ENCODE results near the gene PLOD2. TPM values are rescaled to one million over a fixed set of nuclear protein-coding genes. Genes with fewer than 3 reads are reported as not detected.

Gene PLOD2
- total RNA-seq, 1 experiment from 2014 or later, result 19.3 TPM

DNA sequence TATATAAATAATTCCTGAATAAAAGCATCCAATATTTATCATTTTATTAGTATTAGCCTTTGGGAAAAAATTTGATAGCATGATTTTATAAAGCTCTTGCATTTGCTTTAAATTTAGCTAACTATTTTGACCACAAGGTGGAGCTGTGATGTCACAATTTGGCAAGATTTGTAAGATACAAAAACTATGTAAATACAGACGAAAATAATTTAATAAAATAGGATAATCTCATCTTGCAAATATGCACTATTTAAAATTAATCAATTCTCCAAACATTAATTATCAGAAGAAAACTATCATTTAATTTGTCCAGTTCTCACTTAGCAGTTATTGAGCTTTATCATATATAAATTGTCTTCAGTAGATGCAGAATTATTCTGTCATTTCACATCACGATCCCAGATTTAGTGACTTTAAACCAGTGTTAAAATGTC, 95.4 kb downstream of the PLOD2 start:
- Histone ChIP-seq H3K56ac (ENCODE audit: insufficient read length, low read depth, low read length) (no peak overlapping the region), H4K20me1 (ENCODE audit: control insufficient read depth, insufficient read depth, insufficient read length) (no peaks in the 10 kb centered on the region), H3K27me3 (ENCODE audit: insufficient read depth, low read length) (no peaks in the 10 kb centered on the region), H4K8ac (replicated peaks; ENCODE audit: insufficient read length, low read depth, low read length) (no peak overlapping the region), H3K79me1 (ENCODE audit: insufficient read depth, low read depth, low read length, poor library complexity, severe bottlenecking) (no peaks in the 10 kb centered on the region), H3K18ac (ENCODE audit: insufficient read length, low read depth, low read length) (no peak overlapping the region), H3K27ac (ENCODE audit: insufficient read length, low read depth, low read length) (no peak overlapping the region), H4K5ac (ENCODE audit: insufficient read length, low read depth, low read length) (no peak overlapping the region), H3K4me2 (ENCODE audit: insufficient read depth, insufficient read length, low read length) (no peak overlapping the region), H3K79me2 (ENCODE audit: insufficient read depth, low read length) (no peaks in the 10 kb centered on the region), H2BK5ac (ENCODE audit: insufficient read length, low read length) (no peak overlapping the region), H3K4me1 (ENCODE audit: insufficient read depth, low read length) (no peaks in the 10 kb centered on the region), H3K14ac (ENCODE audit: insufficient read depth, low read length) (no peak overlapping the region), H3K23me2 (ENCODE audit: insufficient read length, low read depth, low read length, poor library complexity, severe bottlenecking) (no peaks in the 10 kb centered on the region), H3K4ac (ENCODE audit: low read depth, low read length) (no peak overlapping the region), H3K23ac (ENCODE audit: insufficient read length, low read depth, low read length) (no peak overlapping the region), H3K9me3 (ENCODE audit: control insufficient read depth, low read depth, low read length) (no peaks in the 10 kb centered on the region), H4K91ac (ENCODE audit: insufficient read length, low read depth, low read length) (no peak overlapping the region), H3K9ac (ENCODE audit: extremely low read depth, insufficient read length, low read length) (no peak overlapping the region), H2BK20ac (ENCODE audit: low read depth, low read length, poor library complexity, severe bottlenecking) (no peak overlapping the region), H2AK5ac (ENCODE audit: insufficient read length, low read length) (no peak overlapping the region), H2BK120ac (ENCODE audit: low read depth, low read length, poor library complexity, severe bottlenecking) (no peak overlapping the region), H2AFZ (ENCODE audit: low read length) (no peak overlapping the region), H3T11ph (ENCODE audit: low read length) (no peak overlapping the region), H2BK12ac (ENCODE audit: insufficient read length, low read depth, low read length) (no peak overlapping the region), H2BK15ac (ENCODE audit: low read depth, low read length) (no peak overlapping the region)
- WGBS (ENCODE audit: extremely low coverage, insufficient read length, low lambda C conversion rate), result no CpG with 5 or more reads among the region's 2 CpGs
- Mint-ChIP-seq H3K27ac (no peak overlapping the region), H3K9me3 (no peaks in the 10 kb centered on the region), H3K4me1 (no peaks in the 10 kb centered on the region), H3K27me3 (ENCODE audit: low read depth) (no peaks in the 10 kb centered on the region), H3K4me3 (no peak overlapping the region), H3K36me3 (ENCODE audit: insufficient read depth in 1 of 3, low read depth in 3 of 3) (peaks cover 0 to 1% (median 0%) of the 10 kb centered on the region in 3 experiments; a peak in 1 of 7 replicates)
- DNase-seq, result no peak
- TF ChIP-seq, protein P1, sequence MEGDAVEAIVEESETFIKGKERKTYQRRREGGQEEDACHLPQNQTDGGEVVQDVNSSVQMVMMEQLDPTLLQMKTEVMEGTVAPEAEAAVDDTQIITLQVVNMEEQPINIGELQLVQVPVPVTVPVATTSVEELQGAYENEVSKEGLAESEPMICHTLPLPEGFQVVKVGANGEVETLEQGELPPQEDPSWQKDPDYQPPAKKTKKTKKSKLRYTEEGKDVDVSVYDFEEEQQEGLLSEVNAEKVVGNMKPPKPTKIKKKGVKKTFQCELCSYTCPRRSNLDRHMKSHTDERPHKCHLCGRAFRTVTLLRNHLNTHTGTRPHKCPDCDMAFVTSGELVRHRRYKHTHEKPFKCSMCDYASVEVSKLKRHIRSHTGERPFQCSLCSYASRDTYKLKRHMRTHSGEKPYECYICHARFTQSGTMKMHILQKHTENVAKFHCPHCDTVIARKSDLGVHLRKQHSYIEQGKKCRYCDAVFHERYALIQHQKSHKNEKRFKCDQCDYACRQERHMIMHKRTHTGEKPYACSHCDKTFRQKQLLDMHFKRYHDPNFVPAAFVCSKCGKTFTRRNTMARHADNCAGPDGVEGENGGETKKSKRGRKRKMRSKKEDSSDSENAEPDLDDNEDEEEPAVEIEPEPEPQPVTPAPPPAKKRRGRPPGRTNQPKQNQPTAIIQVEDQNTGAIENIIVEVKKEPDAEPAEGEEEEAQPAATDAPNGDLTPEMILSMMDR (conservative IDR thresholded peaks at IDR 0.05), result no peak; the same call in none of the 3 replicates

Data from H9 (cell line).